ENCODE data around the gene BCR. TPM values are rescaled to one million over a fixed set of nuclear protein-coding genes. Genes with fewer than 3 reads are reported as not detected.

BCR gene
- total RNA-seq, 1 experiment from 2014 or later, result 77.0 TPM

GRCh38 chr22:23228503-23228902 lies 48.2 kb downstream of the BCR start:
- Histone ChIP-seq H3T11ph (ENCODE audit: low read length) (no peak overlapping the region), H3K56ac (ENCODE audit: insufficient read length, low read depth, low read length) (no peak overlapping the region), H3K9ac (ENCODE audit: extremely low read depth, insufficient read length, low read length) (no peak overlapping the region), H3K79me2 (ENCODE audit: insufficient read depth, low read length) (peaks cover 30% of the 10 kb centered on the region; the same call in 1 of the 2 replicates), H2AK5ac (ENCODE audit: insufficient read length, low read length) (no peak overlapping the region), H4K20me1 (ENCODE audit: control insufficient read depth, insufficient read depth, insufficient read length) (no peaks in the 10 kb centered on the region), H3K4me1 (ENCODE audit: insufficient read depth, low read length) (peaks cover 31% of the 10 kb centered on the region), H3K18ac (ENCODE audit: insufficient read length, low read depth, low read length) (no peak overlapping the region), H4K5ac (ENCODE audit: insufficient read length, low read depth, low read length) (no peak overlapping the region), H3K79me1 (ENCODE audit: insufficient read depth, low read depth, low read length, poor library complexity, severe bottlenecking) (peaks cover 16% of the 10 kb centered on the region), H3K9me3 (ENCODE audit: control insufficient read depth, low read depth, low read length) (peaks cover 4% of the 10 kb centered on the region), H2AFZ (ENCODE audit: low read length) (no peak overlapping the region), H3K4me2 (ENCODE audit: insufficient read depth, insufficient read length, low read length) (no peak overlapping the region), H3K23me2 (ENCODE audit: insufficient read length, low read depth, low read length, poor library complexity, severe bottlenecking) (no peaks in the 10 kb centered on the region), H3K23ac (ENCODE audit: insufficient read length, low read depth, low read length) (no peak overlapping the region), H2BK120ac (ENCODE audit: low read depth, low read length, poor library complexity, severe bottlenecking) (no peak overlapping the region), H2BK20ac (ENCODE audit: low read depth, low read length, poor library complexity, severe bottlenecking) (no peak overlapping the region), H2BK12ac (ENCODE audit: insufficient read length, low read depth, low read length) (no peak overlapping the region), H3K27ac (ENCODE audit: insufficient read length, low read depth, low read length) (no peak overlapping the region), H4K91ac (ENCODE audit: insufficient read length, low read depth, low read length) (no peak overlapping the region), H2BK5ac (ENCODE audit: insufficient read length, low read length) (no peak overlapping the region), H3K4ac (ENCODE audit: low read depth, low read length) (no peak overlapping the region), H3K27me3 (ENCODE audit: insufficient read depth, low read length) (no peaks in the 10 kb centered on the region), H4K8ac (replicated peaks; ENCODE audit: insufficient read length, low read depth, low read length) (no peak overlapping the region), H2BK15ac (ENCODE audit: low read depth, low read length) (no peak overlapping the region), H3K14ac (ENCODE audit: insufficient read depth, low read length) (no peak overlapping the region)
- Mint-ChIP-seq H3K9me3 (peaks cover 20 to 22% of the 10 kb centered on the region in 2 experiments), H3K27ac (peak overlapping the region in 2 of 3 experiments; percentile 42 to 97; a peak in 4 of 7 replicates), H3K36me3 (ENCODE audit: insufficient read depth in 1 of 3, low read depth in 3 of 3) (peaks cover 21 to 26% (median 26%) of the 10 kb centered on the region in 3 experiments), H3K27me3 (ENCODE audit: low read depth) (no peaks in the 10 kb centered on the region; the same call in 1 of the 2 replicates), H3K4me1 (peaks cover 75 to 84% of the 10 kb centered on the region in 2 experiments), H3K4me3 (no peak overlapping the region)
- TF ChIP-seq, protein P1, sequence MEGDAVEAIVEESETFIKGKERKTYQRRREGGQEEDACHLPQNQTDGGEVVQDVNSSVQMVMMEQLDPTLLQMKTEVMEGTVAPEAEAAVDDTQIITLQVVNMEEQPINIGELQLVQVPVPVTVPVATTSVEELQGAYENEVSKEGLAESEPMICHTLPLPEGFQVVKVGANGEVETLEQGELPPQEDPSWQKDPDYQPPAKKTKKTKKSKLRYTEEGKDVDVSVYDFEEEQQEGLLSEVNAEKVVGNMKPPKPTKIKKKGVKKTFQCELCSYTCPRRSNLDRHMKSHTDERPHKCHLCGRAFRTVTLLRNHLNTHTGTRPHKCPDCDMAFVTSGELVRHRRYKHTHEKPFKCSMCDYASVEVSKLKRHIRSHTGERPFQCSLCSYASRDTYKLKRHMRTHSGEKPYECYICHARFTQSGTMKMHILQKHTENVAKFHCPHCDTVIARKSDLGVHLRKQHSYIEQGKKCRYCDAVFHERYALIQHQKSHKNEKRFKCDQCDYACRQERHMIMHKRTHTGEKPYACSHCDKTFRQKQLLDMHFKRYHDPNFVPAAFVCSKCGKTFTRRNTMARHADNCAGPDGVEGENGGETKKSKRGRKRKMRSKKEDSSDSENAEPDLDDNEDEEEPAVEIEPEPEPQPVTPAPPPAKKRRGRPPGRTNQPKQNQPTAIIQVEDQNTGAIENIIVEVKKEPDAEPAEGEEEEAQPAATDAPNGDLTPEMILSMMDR (conservative IDR thresholded peaks at IDR 0.05), result no peak
- no CpG with 5 or more reads among the region's 2 CpGs for WGBS (ENCODE audit: extremely low coverage, insufficient read length, low lambda C conversion rate)
- no peak for DNase-seq
